Measurements from ENCODE around the gene PCBP3.

DNA sequence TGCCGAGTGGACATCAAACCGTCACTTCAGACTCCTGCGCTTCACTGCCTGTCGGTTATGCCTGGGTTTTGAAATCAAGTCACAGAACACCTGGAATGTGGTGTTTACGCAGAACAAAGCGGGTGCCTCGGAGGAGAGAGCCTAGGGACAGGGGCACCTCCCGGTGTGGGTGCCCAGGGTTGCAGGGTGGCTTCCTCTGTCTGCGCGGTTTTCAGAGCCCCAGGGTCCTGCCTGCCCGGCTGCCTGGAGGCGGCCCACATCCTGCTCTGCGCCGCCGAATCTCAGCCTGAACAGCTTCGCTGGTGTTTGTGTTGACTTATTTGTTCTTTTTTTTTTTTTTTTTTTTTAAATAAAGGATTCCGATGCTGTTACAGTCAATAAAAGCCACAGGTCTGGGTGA is 224.6 kb downstream of the PCBP3 start:
- TF ChIP-seq POLR2A (IDR thresholded peaks at IDR 0.05) (no peak), POLR2AphosphoS5 (IDR thresholded peaks at IDR 0.05) (no peak)
- TF ChIP-seq, protein P1, sequence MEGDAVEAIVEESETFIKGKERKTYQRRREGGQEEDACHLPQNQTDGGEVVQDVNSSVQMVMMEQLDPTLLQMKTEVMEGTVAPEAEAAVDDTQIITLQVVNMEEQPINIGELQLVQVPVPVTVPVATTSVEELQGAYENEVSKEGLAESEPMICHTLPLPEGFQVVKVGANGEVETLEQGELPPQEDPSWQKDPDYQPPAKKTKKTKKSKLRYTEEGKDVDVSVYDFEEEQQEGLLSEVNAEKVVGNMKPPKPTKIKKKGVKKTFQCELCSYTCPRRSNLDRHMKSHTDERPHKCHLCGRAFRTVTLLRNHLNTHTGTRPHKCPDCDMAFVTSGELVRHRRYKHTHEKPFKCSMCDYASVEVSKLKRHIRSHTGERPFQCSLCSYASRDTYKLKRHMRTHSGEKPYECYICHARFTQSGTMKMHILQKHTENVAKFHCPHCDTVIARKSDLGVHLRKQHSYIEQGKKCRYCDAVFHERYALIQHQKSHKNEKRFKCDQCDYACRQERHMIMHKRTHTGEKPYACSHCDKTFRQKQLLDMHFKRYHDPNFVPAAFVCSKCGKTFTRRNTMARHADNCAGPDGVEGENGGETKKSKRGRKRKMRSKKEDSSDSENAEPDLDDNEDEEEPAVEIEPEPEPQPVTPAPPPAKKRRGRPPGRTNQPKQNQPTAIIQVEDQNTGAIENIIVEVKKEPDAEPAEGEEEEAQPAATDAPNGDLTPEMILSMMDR (IDR thresholded peaks at IDR 0.05): no peak
